B cell (primary cell): ENCODE data around the gene EDC4. TPM values are rescaled to one million over a fixed set of nuclear protein-coding genes. Genes with fewer than 3 reads are reported as not detected.

Source experiments
- ATAC-seq: fragments of 200-7000 bp; cut with Tn5 transposase; one replicate; pipeline ENCODE4 v1.10.0; 2021; ENCODE audit warnings: low read depth, mild to moderate bottlenecking, moderate number of reproducible peaks, moderate library complexity
- CTCF ChIA-PET: fragments of 350-600 bp; sonication (Branson Sonifier 250); formaldehyde crosslinking; loops from one replicate; lab custom pipeline; 2021; ENCODE audit warnings: antibody characterized with exemption, inconsistent platforms; lab: Charles Lee
- POLR2A ChIA-PET: fragments of 350-600 bp; sonication (Branson Sonifier 250); formaldehyde crosslinking; loops from one replicate; lab custom pipeline; 2021; ENCODE audit warnings: antibody characterized with exemption; lab: Charles Lee
- DNase-seq: peaks from one replicate; pipeline ENCODE4 v3.0.0; 2013
- H2AFZ ChIP-seq: 2 replicates; pipeline ENCODE4 v1.6.1; 2012; ENCODE audit warnings: mild to moderate bottlenecking, low read depth, low read length; ENCODE audit not compliant: insufficient read depth, poor library complexity, severe bottlenecking
- H3K27ac ChIP-seq, 2 donors: 1 replicate in 1 of 2; 2 replicates in 1 of 2; pipeline ENCODE4 v1.5.1; 2012 to 2013; ENCODE audit warnings: low read length in 2 of 2, mild to moderate bottlenecking in 2 of 2, moderate library complexity in 1 of 2
- H3K27me3 ChIP-seq, 4 experiments: fragments of 200-600 bp in 1 of 4; sonication (generic) in 1 of 4; replicated peaks in 1 of 4; 1 replicate in 2 of 4; 2 replicates in 2 of 4; pipeline versions ENCODE4 v1.6.1 to v1.7.0; 2013 to 2016; ENCODE audit warnings: low read length in 3 of 4, mild to moderate bottlenecking in 2 of 4, mixed read lengths in 1 of 4, moderate library complexity in 1 of 4; ENCODE audit not compliant: insufficient read depth in 4 of 4, control insufficient read depth in 3 of 4; ENCODE audit errors: control extremely low read depth in 1 of 4
- H3K36me3 ChIP-seq, 2 experiments: replicated peaks in 1 of 2; 1 replicate in 1 of 2; 2 replicates in 1 of 2; pipeline versions ENCODE4 v1.6.1 to v1.7.1; 2013; ENCODE audit warnings: low read length in 1 of 2; ENCODE audit not compliant: insufficient read depth in 2 of 2, control insufficient read depth in 1 of 2; ENCODE audit errors: control extremely low read depth in 1 of 2, extremely low read depth in 1 of 2
- H3K4me1 ChIP-seq, 2 donors: fragments of 200-600 bp in 1 of 2; sonication (generic) in 1 of 2; 1 replicate in 1 of 2; 2 replicates in 1 of 2; pipeline versions ENCODE4 v1.5.1 to v1.6.1; 2013 to 2017; ENCODE audit warnings: low read length in 2 of 2; ENCODE audit not compliant: control insufficient read depth in 2 of 2, insufficient read depth in 2 of 2
- H3K4me2 ChIP-seq: replicated peaks from 2 replicates; pipeline ENCODE3; 2012; ENCODE audit warnings: mild to moderate bottlenecking, low read depth, low read length; ENCODE audit not compliant: poor library complexity, severe bottlenecking
- H3K4me3 ChIP-seq, 5 experiments: fragments of 200-600 bp in 1 of 5; sonication (generic) in 1 of 5; 1 replicate in 3 of 5; 2 replicates in 2 of 5; pipeline versions ENCODE4 v1.5.1 to v1.7.0; 2011 to 2016; ENCODE audit warnings: low read length in 4 of 5, mild to moderate bottlenecking in 4 of 5, low read depth in 2 of 5, control low read depth in 1 of 5, moderate library complexity in 1 of 5; ENCODE audit not compliant: insufficient read depth in 1 of 5; ENCODE audit errors: control extremely low read depth in 1 of 5, extremely low read depth in 1 of 5
- H3K79me2 ChIP-seq: fragments of 200-600 bp; sonication (generic); one replicate; pipeline ENCODE4 v1.6.0; 2016; ENCODE audit warnings: low read length; ENCODE audit not compliant: control insufficient read depth, insufficient read depth
- H3K9ac ChIP-seq: fragments of 200-600 bp; sonication (generic); 2 replicates; pipeline ENCODE4 v1.6.1; 2017; ENCODE audit warnings: mild to moderate bottlenecking, low read length, moderate library complexity
- H3K9me3 ChIP-seq, 3 donors: one replicate each; pipeline versions ENCODE4 v1.6.1 to v1.7.1; 2013; ENCODE audit warnings: low read length in 2 of 3; ENCODE audit not compliant: control insufficient read depth in 2 of 3, insufficient read depth in 1 of 3; ENCODE audit errors: control extremely low read depth in 1 of 3
- H4K20me1 ChIP-seq: 2 replicates; pipeline ENCODE4 v1.6.0; 2012; ENCODE audit warnings: mild to moderate bottlenecking, low read length; ENCODE audit not compliant: insufficient read depth, control insufficient read depth, poor library complexity, severe bottlenecking
- H3K27ac Mint-ChIP-seq: one replicate; pipeline ENCODE4 v1.8.0; 2021; ENCODE audit warnings: mixed read lengths
- H3K27me3 Mint-ChIP-seq: one replicate; pipeline ENCODE4 v1.8.0; 2021; ENCODE audit warnings: mixed read lengths
- H3K4me1 Mint-ChIP-seq: one replicate; pipeline ENCODE4 v1.8.0; 2021; ENCODE audit warnings: mixed read lengths
- H3K4me3 Mint-ChIP-seq: one replicate; pipeline ENCODE4 v1.8.0; 2021; ENCODE audit warnings: mixed read lengths
- H3K9me3 Mint-ChIP-seq: one replicate; pipeline ENCODE4 v1.8.0; 2022; ENCODE audit warnings: mixed read lengths; ENCODE audit not compliant: insufficient read depth
- CTCF ChIP-seq: fragments of 200-600 bp; IDR thresholded peaks from one replicate; pipeline ENCODE4 v1.8.0; 2022; ENCODE audit warnings: antibody characterized with exemption, mild to moderate bottlenecking
- EZH2 ChIP-seq: IDR thresholded peaks from 2 replicates; pipeline ENCODE4 v1.6.1; 2012; ENCODE audit warnings: borderline replicate concordance, low read depth, mild to moderate bottlenecking, moderate library complexity, low read length; ENCODE audit not compliant: insufficient read depth, poor library complexity, severe bottlenecking
- WGBS: methylation state at CpG from one replicate; pipeline ENCODE4 v1.1.5; 2013; ENCODE audit warnings: missing lambda C conversion rate; ENCODE audit not compliant: insufficient coverage; 5-methylcytosine and 5-hydroxymethylcytosine counted together
- intact Hi-C: fragments of 100-400 bp; cut with micrococcal nuclease; formaldehyde crosslinking; loops from one replicate; pipeline ENCODE4 v1.10.0; 2022
- polyA plus RNA-seq: library from polyadenylated mRNA; depleted of rRNA; stranded (reverse); fragments of >200 nt; gene quantifications from 2 replicates; pipeline ENCODE4 v1.2.3, GENCODE V29; 2012
- total RNA-seq, 2 donors: library from RNA; stranded (reverse); fragments of 120-200 nt in 1 of 2; gene quantifications; 1 replicate in 1 of 2; 2 replicates in 1 of 2; pipeline versions ENCODE4 v1.2.3 to v1.2.4, GENCODE V29; 2013 to 2022

Gene EDC4
- total and polyA plus RNA-seq, 2 donors (not counting 1 experiment from before 2014, with no cell fraction given) = 84.5 to 95.1 TPM

DNA sequence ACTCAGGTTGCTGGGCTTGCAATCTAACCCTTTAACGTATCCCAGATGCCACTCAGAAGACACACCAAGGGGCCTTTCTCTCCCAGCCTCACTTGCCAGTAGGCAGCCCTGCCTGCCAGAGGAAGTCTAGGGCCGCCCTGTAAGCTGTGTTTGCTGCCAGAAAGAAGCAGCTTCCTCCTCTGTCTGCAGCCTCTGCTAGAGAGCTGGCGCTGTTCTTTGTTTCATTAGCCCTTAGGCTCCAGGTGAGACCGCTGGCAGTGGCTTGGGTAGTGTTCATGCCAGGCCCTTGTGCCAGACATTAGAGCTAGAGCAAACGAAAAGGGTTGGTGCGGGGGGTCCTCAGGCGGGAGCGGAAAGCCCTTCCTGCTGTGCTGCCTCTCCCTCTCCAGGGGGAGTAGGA is 49.9 kb downstream of the EDC4 start:
- peaks cover 36% of the 10 kb centered on the region for H4K20me1 ChIP-seq
- POLR2A ChIA-PET = interaction anchor here (0.7 kb wide), 1 partner anchor 76 kb away, joined by 5 read pairs; no protein-coding TSS in a partner anchor

More for the DNA sequence above, 49.9 kb downstream of the EDC4 start:
- CTCF ChIA-PET = interaction anchor here (0.6 to 1.3 kb wide), 4 partner anchors 39 to 107 kb away, joined by 3 to 4 read pairs (median 3); no protein-coding TSS in a partner anchor
- TF ChIP-seq EZH2 (no peak), CTCF (no peak)
- Histone ChIP-seq H3K4me1 (peaks cover 9 to 22% of the 10 kb centered on the region in 2 donors), H3K4me3 (no peak overlapping the region), H3K36me3 (peaks cover 0 to 21% of the 10 kb centered on the region in 2 experiments), H3K9ac (no peak overlapping the region), H3K27me3 (no peaks in the 10 kb centered on the region), H3K4me2 (no peak overlapping the region), H3K27ac (no peak overlapping the region), H2AFZ (no peak overlapping the region), H3K9me3 (no peaks in the 10 kb centered on the region), H3K79me2 (peaks cover 48% of the 10 kb centered on the region)
- ATAC-seq (no peak), DNase-seq (no peak)
- H3K27me3 Mint-ChIP-seq = no peaks in the 10 kb centered on the region
- H3K4me1 Mint-ChIP-seq = peaks cover 20% of the 10 kb centered on the region
- intact Hi-C loops = no loop called here
- H3K9me3 Mint-ChIP-seq = no peaks in the 10 kb centered on the region
- no peak overlapping the region for H3K27ac Mint-ChIP-seq
- 100% methylated on average over 4 of the region's 8 CpGs for WGBS
- H3K4me3 Mint-ChIP-seq = no peak overlapping the region
